ENCODE measurements around the gene TENT5C.

The TENT5C gene

GRCh38 chr1:117599286-117600221 lies 6.3 kb upstream of the TENT5C start:
- Histone ChIP-seq H3K36me3 (ENCODE audit: insufficient read depth, low read length) (no peaks in the 10 kb centered on the region), H3K27me3 (ENCODE audit: insufficient read depth, low read length, poor library complexity, severe bottlenecking) (no peaks in the 10 kb centered on the region), H3K9me3 (ENCODE audit: insufficient read depth, low read depth, low read length) (no peaks in the 10 kb centered on the region), H3K79me2 (ENCODE audit: insufficient read depth, low read length) (no peaks in the 10 kb centered on the region), H3K9me2 (replicated peaks; ENCODE audit: low read depth, low read length) (no peaks in the 10 kb centered on the region), H3F3A (ENCODE audit: low read depth) (no peaks in the 10 kb centered on the region), H3K4me2 (ENCODE audit: low read depth, low read length, poor library complexity, severe bottlenecking) (no peak overlapping the region), H2AFZ (ENCODE audit: low read length) (no peak overlapping the region), H3K4me3 (ENCODE audit: low read length, poor library complexity, severe bottlenecking) (no peak overlapping the region), H3K9ac (ENCODE audit: low read depth, low read length, poor library complexity, severe bottlenecking) (no peak overlapping the region), H4K20me1 (ENCODE audit: insufficient read depth, low read length, poor library complexity, severe bottlenecking) (no peaks in the 10 kb centered on the region), H3K4me1 (ENCODE audit: insufficient read depth, low read length, poor library complexity, severe bottlenecking) (no peaks in the 10 kb centered on the region)
- TF ChIP-seq CTCF (conservative IDR thresholded peaks at IDR 0.05; ENCODE audit: low read length): no peak
- TF ChIP-seq EZH2phosphoT487 (IDR thresholded peaks at IDR 0.05; ENCODE audit: borderline replicate concordance): no peak

DNA sequence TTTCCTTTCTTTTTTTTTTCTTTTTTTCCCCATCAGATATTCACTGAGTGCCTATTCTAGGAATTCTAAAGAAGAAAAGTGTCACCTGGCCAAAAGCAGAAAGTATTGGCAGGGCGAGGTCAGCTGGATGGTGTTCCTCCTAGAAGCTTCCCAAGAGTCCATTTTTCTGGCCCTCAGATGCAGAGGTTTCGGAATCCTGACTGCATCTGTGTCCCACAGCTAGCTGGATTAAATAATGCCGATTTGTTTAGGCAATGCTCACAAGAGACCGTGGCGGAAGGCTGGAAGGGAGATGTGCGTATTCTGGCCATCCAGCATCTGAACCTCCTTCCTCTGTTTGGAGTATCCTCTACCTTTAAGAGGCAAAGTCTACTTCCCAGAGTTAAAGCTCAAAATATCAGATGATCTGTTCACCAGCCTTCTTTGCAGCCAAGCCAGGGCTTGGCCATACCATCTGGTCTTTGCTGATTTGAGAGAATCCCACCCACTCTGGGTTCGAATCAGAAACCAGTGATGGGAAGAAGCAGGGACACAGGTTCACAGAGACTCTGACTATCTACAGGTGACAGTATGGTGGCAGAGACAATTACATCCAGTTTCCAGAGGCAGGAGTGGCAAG lies 5.4 kb upstream of the TENT5C start:
- no peaks in the 10 kb centered on the region for H3K4me1 ChIP-seq (ENCODE audit: insufficient read depth, low read length, poor library complexity, severe bottlenecking)
- H3K9me3 ChIP-seq (ENCODE audit: insufficient read depth, low read depth, low read length): no peaks in the 10 kb centered on the region
- H3K27me3 ChIP-seq (ENCODE audit: insufficient read depth, low read length, poor library complexity, severe bottlenecking): no peaks in the 10 kb centered on the region
- TF ChIP-seq EZH2phosphoT487 (IDR thresholded peaks at IDR 0.05; ENCODE audit: borderline replicate concordance): no peak
- TF ChIP-seq CTCF (conservative IDR thresholded peaks at IDR 0.05; ENCODE audit: low read length): no peak
- H2AFZ ChIP-seq (ENCODE audit: low read length): no peak overlapping the region
- no peak overlapping the region for H3K4me2 ChIP-seq (ENCODE audit: low read depth, low read length, poor library complexity, severe bottlenecking)
- H3K9me2 ChIP-seq (replicated peaks; ENCODE audit: low read depth, low read length): no peaks in the 10 kb centered on the region
- H4K20me1 ChIP-seq (ENCODE audit: insufficient read depth, low read length, poor library complexity, severe bottlenecking): no peaks in the 10 kb centered on the region
- H3K4me3 ChIP-seq (ENCODE audit: low read length, poor library complexity, severe bottlenecking): no peak overlapping the region
- no peaks in the 10 kb centered on the region for H3K79me2 ChIP-seq (ENCODE audit: insufficient read depth, low read length)
- no peaks in the 10 kb centered on the region for H3K36me3 ChIP-seq (ENCODE audit: insufficient read depth, low read length)
- no peaks in the 10 kb centered on the region for H3F3A ChIP-seq (ENCODE audit: low read depth)
- no peak overlapping the region for H3K9ac ChIP-seq (ENCODE audit: low read depth, low read length, poor library complexity, severe bottlenecking)

GRCh38 chr1:117600966-117601365 lies 4.9 kb upstream of the TENT5C start:
- H4K20me1 ChIP-seq (ENCODE audit: insufficient read depth, low read length, poor library complexity, severe bottlenecking): no peaks in the 10 kb centered on the region
- H3K27me3 ChIP-seq (ENCODE audit: insufficient read depth, low read length, poor library complexity, severe bottlenecking): no peaks in the 10 kb centered on the region
- H3K79me2 ChIP-seq (ENCODE audit: insufficient read depth, low read length): peaks cover under 1% of the 10 kb centered on the region; the same call in 1 of the 2 replicates
- H3K9ac ChIP-seq (ENCODE audit: low read depth, low read length, poor library complexity, severe bottlenecking): no peak overlapping the region
- no peaks in the 10 kb centered on the region for H3K4me1 ChIP-seq (ENCODE audit: insufficient read depth, low read length, poor library complexity, severe bottlenecking)
- H3K9me2 ChIP-seq (replicated peaks; ENCODE audit: low read depth, low read length): no peaks in the 10 kb centered on the region
- no peaks in the 10 kb centered on the region for H3K9me3 ChIP-seq (ENCODE audit: insufficient read depth, low read depth, low read length)
- H3K4me3 ChIP-seq (ENCODE audit: low read length, poor library complexity, severe bottlenecking): no peak overlapping the region
- H3K4me2 ChIP-seq (ENCODE audit: low read depth, low read length, poor library complexity, severe bottlenecking): no peak overlapping the region
- H3K36me3 ChIP-seq (ENCODE audit: insufficient read depth, low read length): no peaks in the 10 kb centered on the region
- no peak overlapping the region for H2AFZ ChIP-seq (ENCODE audit: low read length)
- TF ChIP-seq CTCF (conservative IDR thresholded peaks at IDR 0.05; ENCODE audit: low read length): no peak
- no peak for TF ChIP-seq EZH2phosphoT487 (IDR thresholded peaks at IDR 0.05; ENCODE audit: borderline replicate concordance)
- no peaks in the 10 kb centered on the region for H3F3A ChIP-seq (ENCODE audit: low read depth)
